ENCODE data around the gene EHBP1L1.

The EHBP1L1 gene

GRCh38 chr11:65575568-65576231, at the start of gene EHBP1L1:
TSS of gene EHBP1L1 (plus strand) at chr11:65576053. CDS start at chr11:65576303, 250 bp downstream.
- peak; percentile 27 for DNase-seq

GRCh38 chr11:65526744-65527143, 49.1 kb upstream of the EHBP1L1 start:
- DNase-seq: no peak

- no peak for DNase-seq
Observed at GRCh38 chr11:65528819-65529350, 47.0 kb upstream of the EHBP1L1 start.

- no peak for DNase-seq
Observed at GRCh38 chr11:65529475-65530156, 46.2 kb upstream of the EHBP1L1 start.

- DNase-seq: no peak
Observed at GRCh38 chr11:65530157-65530496, 45.7 kb upstream of the EHBP1L1 start.

- DNase-seq: no peak
Observed at GRCh38 chr11:65532388-65533064, 43.3 kb upstream of the EHBP1L1 start.

GRCh38 chr11:65535102-65535501, 40.8 kb upstream of the EHBP1L1 start:
- no peak for DNase-seq

GRCh38 chr11:65536412-65537295, 39.2 kb upstream of the EHBP1L1 start:
- no peak for DNase-seq

GRCh38 chr11:65537296-65537597, 38.6 kb upstream of the EHBP1L1 start:
- DNase-seq: no peak

- DNase-seq: peak; percentile 28
Observed at GRCh38 chr11:65537620-65538231, 38.1 kb upstream of the EHBP1L1 start.

- DNase-seq: no peak
Observed at GRCh38 chr11:65538232-65538914, 37.5 kb upstream of the EHBP1L1 start.

- no peak for DNase-seq
Observed at GRCh38 chr11:65538915-65539743, 36.7 kb upstream of the EHBP1L1 start.

GRCh38 chr11:65539744-65540289, 36.0 kb upstream of the EHBP1L1 start:
- DNase-seq: no peak

GRCh38 chr11:65540290-65541092, 35.4 kb upstream of the EHBP1L1 start:
- peak; percentile 80 for DNase-seq

GRCh38 chr11:65541093-65541982, 34.5 kb upstream of the EHBP1L1 start:
- no peak for DNase-seq

GRCh38 chr11:65542738-65543390, 33.0 kb upstream of the EHBP1L1 start:
- no peak for DNase-seq

- no peak for DNase-seq
Observed at GRCh38 chr11:65545853-65546216, 30.0 kb upstream of the EHBP1L1 start.

Data from fibroblast of upper back skin (primary cell).